Stimulated activated CD4-positive, alpha-beta T cell treated with anti-CD3 and anti-CD28 coated beads, Interleukin-15, amount 100 ng/mL, for 24 hours (primary cell): ENCODE data around the gene CREB3L1.

ENCODE experiments used
- DNase-seq: peaks from one replicate; pipeline ENCODE4 v3.0.0-alpha.2; 2020

CREB3L1 gene

DNA sequence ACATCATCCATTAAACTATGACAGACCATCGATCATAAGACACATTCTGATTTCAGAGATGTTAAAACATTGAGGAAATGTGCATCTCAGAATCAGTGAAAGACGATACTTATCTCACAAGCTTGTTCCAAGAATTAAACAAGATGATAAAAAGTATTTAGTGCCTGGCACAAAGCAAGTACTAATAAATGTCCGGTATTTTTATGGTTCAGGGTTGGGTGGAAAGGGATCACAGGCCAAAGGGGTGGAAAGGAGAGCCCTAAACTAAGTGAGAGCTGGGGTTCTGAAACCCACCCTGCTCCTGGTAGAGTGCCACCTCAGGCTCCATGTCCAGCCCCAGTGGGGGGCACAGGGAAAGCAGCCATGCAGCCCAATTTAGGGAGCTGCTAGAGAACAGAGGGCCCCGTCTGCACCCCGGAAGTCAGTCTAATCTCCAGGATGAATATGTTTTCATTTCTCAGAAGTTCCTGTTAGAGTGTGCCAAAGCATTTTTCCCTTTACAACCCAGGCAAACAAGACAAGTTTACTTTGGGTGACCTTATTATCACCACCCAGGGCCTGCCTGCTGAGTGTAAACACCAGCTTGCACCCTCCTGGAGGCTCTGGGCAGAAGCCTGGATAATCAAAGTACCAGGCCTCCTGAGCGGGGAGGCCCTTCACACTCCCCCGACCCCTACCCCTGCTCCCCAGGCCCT lies 3.8 kb upstream of the CREB3L1 start:
- no peak for DNase-seq

DNA sequence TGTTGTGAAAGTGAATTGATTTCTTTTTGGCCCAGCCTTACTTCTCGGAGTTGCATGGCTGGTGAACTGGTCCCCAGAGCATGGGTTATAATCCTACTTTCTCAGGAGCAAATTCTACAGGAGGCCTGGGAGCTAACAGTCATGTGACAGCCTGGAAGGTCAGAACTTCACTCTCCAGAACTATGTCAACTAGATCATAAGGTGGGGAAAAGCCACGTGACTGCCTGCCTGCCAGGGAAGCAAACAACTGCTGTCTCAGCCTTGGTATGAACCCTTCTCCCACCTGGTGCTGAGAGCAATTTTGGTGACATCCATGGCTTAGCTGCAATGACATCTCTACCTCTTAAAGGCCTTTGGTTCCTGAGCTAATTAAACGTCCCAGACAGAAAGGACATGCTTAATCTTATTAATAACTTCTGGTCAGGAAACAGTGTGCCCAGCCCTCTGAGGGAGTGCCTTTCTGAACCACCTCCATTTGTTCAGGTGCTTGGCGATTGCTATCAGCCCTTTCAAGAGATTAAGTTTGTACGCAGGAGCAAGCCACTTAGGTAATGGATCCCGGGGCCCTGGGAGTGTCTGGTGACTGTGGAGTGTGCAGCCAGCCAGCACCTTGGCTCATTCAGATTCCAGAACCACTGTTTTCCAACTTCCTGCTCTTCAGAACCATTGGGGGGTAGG lies 1.4 kb upstream of the CREB3L1 start:
- no peak for DNase-seq

DNA sequence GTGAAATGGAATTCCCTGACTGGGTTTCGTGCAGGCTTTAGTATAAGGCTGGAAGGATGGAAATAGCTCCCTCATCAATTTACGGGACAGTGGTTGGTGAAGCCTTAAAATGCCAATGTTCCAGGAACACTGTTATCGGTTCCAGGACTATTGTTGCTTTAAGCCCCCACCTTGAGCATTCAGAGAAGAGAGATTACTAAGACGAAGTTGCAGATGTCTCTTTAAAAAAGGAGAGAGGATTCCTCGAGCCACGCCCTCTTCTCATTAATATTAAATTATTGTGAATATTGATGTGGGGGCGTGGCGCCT lies 195 bp upstream of the CREB3L1 start:
- no peak for DNase-seq

DNA sequence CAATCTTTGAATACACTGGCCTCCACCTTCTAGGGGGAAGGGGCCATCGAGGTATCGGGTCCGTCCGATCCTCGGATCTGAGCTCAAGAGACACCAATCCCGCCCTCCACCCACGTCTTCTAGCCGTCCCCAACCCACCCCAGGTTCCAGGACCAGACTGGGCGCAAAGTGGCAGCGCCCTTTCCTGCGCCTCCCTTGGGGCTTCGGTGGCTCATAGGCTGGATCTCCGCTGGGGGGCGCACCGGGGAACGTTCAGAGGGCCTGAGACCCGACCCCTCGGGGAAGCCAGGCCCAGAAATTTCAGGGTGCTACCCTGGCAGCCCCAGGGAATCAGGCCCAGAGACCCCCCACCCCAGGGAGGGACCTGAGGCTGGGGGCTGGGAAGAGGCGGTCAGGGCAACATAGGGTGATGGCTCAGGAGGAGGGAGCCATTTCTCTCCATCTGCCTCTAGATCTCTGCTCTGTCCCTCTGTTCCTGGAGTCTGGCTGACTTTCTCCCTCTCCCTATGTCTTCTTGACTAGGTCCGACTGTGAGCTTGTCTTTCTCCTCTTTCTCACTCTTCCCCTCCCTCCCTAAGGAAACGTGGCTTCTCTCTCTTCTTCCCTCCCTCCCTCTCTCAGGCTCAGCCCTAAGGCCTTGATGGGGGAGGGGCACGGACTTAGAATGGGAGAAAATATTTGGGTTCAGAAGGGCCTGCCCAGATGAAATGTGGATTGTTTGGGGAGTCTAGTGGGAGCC lies 1.1 kb downstream of the CREB3L1 start:
- DNase-seq = peak; percentile 60

DNA sequence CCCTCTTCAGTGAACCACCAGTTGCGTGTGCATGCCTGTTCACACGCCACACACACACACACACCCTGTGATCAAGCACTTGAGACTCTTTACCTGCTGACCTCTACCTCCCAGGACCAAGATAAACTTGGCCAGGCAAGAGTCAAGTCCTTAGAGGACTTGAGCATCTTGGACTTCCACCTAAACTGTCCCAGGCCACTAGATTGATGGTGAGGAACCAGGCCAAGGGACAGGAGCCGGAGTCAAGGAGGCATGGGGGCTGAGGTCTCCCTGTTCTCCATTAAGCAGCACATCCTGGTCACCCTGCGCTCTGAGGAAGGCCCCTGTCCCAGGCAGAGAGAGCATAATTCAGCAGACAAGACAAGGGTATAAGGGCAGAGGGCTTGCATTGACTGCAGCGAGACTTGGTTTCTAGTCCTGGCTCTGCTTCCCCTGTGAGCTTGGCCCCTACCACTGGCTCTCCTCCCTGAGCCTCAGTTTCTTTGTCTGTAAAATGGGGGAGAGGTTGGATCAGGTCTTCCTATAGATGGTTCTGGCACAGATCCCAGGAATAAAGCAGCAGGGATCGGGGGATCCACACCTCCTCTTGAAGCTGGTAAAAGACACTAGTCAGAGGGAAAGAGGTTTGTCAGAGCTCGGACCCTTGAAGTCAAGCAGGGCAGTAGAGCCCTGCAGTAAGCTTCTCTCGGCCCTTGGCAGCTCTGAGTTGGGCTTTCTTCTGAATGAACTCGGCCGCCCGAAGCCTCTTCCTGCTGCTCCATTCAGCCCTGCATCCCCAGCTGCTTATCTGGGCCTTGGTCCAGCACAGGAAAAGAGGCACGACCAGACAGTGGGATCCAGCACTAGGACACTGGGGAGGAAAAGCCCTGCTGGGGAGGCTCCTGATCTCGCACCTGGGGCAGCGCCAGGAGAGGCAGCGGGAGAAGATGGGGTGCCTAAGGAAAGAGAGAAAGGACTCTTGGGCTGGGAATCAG lies 2.0 kb downstream of the CREB3L1 start:
- no peak for DNase-seq

DNA sequence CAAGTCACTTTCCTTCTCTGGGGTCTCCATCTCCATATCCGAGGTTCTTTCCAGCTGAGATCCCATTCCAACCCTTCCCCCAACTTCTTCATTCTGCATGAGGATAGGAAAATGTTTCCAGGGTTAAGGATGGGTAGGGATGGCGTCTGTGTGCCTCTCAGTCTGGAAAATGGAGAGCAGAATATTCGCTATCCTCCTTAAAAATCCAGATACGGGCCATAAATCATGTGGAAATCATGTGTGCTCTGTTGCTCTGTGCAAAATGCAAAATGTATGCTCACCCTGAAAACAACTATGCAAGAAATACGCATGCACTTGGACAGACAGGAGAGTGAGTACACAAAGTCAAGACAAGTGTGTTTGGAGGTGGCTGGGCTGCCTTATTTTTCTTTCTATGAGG lies 3.2 kb downstream of the CREB3L1 start:
- DNase-seq = no peak

DNA sequence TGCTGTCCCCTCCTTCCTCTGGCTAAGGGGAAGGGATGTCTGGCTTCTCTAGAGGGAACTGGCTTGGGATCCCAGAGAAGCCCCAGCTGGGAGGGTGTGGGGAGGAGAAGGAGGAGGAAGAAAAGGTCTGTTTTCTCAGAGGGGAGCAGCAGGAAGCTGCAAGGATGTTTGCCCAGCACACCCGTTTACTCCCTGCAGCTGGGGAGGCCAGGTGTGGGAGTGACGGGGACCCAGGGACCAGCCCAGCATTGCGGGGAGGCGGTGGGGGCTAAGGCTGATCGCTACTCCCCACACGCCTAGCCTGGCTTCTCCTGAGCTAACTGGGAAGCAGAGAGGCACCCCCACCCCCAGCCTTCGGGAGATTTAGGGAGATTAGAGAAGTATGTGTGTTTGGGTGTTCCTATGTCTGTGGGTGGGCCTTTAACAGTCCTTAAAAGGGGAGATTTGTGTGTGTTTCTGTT lies 3.9 kb downstream of the CREB3L1 start:
- no peak for DNase-seq

DNA sequence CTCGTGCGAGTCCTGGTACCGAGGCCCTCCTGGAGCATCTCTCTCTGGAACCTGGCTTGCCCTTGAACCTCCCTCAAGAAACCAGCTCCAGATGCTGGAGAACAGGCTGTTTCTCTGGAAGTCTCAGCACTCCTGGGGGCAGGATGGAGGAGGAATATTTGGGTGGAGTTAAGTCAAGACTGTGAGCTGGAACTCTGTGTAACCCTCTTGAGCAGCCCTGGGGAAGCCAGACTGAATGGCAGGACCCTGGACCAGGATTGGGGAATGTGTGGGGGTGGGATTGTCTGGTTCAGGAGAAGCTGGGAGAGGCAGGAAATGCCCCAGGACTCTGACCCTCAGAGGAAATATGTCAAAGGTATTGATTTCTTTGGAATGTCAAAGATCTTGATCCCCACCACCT lies 7.7 kb downstream of the CREB3L1 start:
- no peak for DNase-seq

DNA sequence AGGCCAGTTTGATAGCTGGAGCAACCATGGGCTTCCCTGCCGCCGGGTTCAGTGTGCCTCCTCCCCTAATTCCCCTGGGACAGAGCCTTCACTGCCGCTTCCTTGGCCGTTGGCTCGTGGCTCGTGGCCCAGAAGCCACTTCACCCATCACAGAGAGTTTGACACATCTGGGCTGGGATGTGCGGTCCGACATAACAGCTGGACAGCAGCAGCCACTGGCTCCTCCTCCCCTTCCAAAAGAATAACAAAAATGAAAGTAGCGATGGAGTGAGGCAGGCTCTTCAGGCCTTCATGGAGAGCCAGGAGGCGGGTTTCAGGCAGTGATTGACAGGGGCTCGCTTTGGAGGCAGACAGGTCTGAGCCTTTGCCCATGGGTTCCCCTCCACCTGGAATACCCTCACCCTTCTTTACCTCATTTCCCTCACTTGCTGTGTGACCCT lies 8.2 kb downstream of the CREB3L1 start:
- DNase-seq = no peak

DNA sequence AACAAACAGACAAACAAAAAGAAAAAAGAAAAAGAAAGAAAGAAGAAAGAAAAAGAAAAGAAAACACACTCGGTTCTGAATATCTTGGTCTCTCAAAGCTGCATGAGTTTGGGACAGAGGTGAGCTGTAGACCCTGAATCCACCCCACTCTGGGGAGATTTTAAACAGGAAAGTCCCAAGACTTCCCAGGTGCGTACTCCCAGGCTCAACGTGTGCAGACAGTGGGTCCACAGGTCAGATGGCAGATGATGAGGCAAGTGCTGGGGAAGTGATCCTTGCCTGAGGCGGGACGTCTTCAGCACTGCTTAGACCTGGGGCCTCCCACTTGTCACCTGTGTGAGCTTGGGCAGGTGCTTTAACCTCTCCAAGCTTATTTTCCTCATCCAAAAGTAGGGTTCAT lies 9.3 kb downstream of the CREB3L1 start:
- DNase-seq = no peak

DNA sequence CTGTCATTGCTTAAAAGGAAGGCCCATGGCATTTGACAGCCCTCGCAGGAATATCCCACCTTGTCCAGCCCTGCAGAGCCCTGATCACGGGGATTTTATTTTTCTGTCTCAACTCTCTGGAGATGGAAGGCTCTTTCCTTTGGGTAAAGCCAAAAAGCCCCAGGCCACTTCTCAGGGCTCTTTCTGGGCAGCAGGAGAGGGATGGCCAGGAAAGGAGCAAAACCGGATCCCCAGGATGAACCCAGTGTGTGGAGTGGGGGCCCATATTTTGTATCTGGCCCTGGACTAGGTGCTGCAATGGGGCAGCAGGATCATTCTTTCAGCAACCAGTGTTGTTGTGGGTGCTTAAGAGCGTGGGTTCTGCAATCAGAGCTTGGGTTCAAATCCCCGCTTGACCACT lies 11.0 kb downstream of the CREB3L1 start:
- DNase-seq = no peak

DNA sequence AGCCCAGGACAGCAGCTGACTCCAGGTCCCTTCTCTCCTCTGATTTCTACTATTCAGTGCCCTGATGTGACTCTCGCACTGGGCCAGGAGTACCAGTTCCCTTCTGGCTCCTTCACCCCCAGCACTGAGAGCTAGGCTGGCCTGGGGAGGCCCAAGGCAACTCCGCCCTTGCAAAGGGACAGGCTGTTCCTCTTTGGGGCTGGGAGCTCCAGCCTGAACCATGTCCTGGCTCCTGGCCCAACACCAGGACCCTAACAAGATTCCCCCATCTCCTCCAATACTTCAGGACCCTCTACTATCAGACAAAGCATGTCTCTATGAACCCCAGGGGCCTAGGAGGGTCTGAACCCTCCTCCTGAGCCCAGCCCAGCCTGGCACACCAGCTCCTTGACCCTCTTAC lies 12.5 kb downstream of the CREB3L1 start:
- no peak for DNase-seq

DNA sequence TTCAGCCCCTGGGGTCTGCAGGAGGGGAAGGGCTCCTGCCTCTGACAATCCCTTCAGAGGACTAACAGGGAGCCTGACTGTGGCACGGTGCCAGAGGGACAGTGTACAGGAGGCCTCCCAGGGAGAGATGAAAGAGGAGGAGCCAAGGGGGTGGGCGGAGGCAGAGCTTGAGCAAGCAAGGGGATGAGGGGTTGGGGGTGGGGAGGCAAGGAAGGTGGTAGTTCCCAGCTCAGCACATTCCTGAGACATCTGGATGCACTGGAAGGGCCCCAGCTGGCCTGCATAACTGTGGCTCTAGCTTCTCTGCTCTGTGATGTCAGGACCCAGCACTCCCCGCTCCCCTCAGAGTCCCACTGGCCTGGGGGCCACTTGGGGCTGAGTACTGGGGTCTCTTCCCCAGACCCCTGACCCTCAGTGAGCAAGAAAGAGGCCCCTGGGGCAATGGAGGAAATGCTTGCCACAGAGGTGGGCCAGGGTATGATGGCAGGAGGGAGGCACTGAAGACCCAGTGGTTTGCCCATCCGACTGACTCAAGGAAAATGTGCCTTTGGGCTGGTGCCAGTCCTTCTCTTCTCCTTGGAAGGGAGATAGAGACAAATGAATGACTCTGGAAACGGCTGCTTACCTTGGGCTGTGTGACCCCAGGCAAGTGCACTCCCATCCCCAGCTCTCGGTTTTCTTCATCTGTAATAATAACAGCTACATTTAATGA lies 13.3 kb downstream of the CREB3L1 start:
- no peak for DNase-seq

DNA sequence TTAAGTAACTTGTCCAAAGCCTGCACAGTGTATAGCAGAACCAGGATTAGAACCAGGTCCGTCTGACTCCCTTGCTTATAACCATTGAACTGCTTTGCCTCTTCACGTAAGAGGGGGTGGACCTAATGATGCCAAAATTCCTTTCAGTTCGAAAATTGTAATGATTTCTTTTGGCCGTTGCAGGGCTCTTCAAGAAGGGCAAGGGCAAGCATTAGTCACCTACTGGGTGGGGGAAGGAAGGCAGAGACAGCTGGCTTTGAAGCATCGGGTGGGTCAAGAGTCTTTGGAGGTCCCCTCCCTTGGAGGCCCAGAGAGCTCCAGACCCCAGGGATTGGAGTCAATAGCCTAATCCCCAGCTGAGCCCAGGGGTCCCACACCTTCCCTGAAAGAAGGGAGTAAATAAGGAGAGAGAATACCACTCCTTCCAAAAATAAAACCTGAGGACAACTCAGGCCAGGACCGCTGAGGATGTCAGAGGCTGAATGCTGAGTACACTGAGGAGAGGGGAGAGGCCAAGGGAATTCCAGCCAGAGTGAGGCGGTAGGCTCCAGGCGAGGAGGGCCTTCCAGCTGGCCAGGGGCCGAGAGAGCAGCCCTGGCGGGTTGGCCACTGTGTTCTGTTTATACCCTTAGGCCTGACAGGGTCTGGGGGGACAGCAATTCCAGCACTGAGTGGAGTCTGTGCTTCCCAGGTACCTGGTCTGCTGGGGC lies 14.1 kb downstream of the CREB3L1 start:
- DNase-seq = no peak

DNA sequence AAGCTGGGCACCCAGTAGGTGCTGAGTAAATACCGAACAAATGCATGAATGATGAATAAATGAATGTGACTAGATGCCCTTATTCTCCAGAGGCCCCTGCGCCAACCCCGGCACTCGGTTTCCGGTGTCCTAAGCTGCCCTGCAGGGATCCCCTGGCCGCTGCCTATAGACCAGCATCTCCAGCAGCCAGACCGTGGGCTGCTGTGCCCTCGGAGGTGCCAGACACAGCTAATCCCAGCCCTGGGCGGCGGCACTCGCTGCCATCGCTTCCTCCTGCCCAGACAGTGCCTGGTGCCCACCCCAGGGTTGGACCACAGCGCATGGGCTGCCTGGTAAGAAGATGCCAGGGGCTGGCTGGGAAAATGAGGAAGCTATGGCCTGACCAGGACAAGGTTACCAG lies 15.6 kb downstream of the CREB3L1 start:
- DNase-seq = no peak

DNA sequence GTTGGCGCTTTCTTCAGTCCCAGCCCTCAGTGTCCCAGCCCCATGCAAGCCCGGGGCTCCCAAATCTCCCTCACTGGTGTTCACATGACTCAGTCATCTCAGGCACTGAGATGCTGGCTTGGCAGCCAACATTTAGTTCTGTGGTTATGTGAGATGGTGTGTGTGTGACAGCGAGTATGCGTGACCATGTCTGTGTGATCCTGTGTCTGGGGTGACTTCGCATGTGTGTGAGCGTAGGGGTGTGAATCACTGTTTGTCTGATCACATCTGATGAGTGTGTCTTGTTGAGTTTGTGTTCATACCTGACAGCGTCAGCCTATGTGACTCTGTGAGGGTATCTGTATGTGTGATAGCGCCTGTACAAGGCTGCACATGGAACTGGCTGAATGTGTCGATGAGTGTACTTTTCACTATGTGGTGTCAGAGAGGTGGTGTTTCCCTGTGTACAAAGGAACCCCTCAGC lies 16.2 kb downstream of the CREB3L1 start:
- no peak for DNase-seq

DNA sequence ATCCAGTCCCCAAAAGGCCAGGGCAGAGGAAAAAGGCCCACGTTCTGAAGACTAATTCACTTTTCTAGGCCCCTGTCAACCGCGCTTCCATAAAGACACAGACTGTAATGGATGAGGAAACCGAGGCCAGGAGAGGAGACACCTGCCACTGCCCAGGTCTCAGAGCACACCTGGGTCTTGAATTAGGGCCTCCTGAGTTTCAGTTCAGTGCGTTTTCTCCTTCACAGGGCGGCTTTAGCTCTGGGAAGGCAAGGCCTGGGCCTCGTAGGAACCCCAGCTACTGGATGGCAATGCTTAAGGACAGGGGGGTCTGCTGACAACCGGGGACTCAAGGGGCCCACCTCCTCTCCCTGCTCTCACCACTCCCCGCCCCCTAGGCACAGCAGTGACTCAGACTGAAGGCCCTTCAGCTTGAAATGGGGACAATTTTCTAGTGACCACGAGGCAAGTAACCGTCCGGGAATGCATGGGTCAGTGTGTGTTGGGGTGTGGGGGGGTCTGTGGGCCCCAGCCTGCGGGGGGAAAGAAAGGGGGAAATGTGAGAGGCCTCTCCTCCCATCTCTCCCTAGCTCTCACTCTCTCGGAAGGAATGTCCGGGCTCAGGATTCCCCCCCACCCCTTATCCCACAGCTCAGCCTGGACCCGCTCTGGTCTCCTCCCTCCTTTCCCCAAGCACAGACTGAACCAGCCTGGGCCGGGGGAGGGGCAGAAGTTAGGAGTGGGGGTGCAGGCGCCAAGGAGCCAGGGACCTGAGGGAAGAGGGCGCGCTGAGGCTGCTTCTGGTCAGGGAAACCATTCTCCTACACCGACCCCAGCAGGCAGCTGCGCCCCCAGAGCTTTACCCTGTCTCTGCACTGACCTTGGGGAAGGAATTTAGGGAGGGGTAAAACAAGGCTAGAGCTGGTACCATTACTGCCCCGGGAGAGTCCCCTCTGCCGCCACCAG lies 17.2 kb downstream of the CREB3L1 start:
- DNase-seq = no peak

DNA sequence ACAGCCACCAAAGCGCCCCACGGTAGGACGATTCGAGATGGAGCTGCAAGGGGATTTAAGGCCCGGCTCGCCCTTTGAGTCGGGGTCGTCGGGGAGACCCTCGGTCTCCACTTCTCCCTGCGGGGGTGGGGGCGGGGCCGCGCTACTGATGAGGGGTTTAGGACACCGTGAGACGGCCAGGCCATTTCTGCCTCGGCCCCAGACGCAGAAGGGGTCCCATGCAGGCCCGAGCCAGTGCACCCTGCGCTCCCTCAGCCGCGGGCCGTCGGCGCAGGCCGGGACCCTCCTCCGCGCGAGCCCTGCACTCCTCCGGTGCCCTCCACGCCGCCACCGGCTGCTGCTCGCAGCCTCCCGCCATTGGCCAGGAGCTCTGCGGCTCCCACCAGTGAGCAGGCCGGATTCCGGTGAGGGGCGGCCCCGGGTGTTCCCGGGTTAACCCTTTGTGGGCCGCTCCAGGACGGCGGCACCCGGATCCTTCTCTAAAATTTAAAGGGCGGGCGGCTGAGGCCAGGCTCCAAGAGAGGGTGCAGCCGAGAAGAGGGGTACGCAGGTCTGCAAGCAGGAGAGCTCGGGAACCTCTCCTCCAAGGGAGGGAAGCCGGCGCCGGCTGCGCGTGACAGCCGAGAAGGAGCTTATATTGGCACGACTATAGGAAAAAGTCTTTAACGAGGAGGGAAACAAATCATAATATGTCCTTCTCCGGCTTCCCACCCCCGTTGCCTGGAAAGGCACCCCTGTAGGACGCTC lies 18.0 kb downstream of the CREB3L1 start:
- DNase-seq = peak; percentile 86

DNA sequence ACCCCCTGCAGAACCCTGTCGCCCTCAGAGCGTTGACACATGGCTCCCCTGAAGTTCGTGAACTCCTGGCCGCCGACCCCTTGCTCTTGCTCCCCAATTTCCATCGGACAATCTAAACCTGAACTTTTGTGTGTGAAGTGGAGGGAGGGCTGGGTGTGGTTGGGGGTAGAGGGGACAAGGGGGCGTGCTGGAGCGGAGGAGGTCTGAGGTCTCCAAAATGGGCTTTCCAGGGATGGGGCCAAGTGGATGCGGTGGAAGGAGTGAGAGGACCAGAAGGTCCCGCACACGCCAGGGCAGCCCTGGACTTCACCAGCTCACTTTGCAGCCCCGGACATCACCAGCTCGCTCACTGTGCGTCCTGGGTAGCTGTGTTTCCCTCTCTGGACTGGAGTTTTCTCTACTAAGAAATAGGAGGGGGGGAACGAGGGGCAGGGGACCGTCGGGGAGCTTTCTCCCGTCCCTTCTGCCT lies 18.6 kb downstream of the CREB3L1 start:
- DNase-seq = no peak
